ENCODE data around the gene BNIP1.

The BNIP1 gene

GRCh38 chr5:173159256-173159655, 14.9 kb downstream of the BNIP1 start:
- no peak for DNase-seq (ENCODE audit: low read depth)
- H3K4me3 ChIP-seq (ENCODE audit: low read depth, low read length) = no peak overlapping the region
- TF ChIP-seq CTCF (IDR thresholded peaks at IDR 0.05; ENCODE audit: control insufficient read depth, extremely low read depth, insufficient read depth) = no peak

- no peak overlapping the region for H3K4me3 ChIP-seq (ENCODE audit: low read depth, low read length)
- TF ChIP-seq CTCF (IDR thresholded peaks at IDR 0.05; ENCODE audit: control insufficient read depth, extremely low read depth, insufficient read depth) = no peak
- no peak for DNase-seq (ENCODE audit: low read depth)
These were observed 16.8 kb downstream of the BNIP1 start for GRCh38 chr5:173161148-173161547.

GRCh38 chr5:173163219-173163618, 18.9 kb downstream of the BNIP1 start:
- TF ChIP-seq CTCF (IDR thresholded peaks at IDR 0.05; ENCODE audit: control insufficient read depth, extremely low read depth, insufficient read depth) = no peak
- H3K4me3 ChIP-seq (ENCODE audit: low read depth, low read length) = no peak overlapping the region
- DNase-seq (ENCODE audit: low read depth) = no peak

GRCh38 chr5:173165177-173166016, 21.1 kb downstream of the BNIP1 start:
- DNase-seq (ENCODE audit: low read depth) = no peak
- H3K4me3 ChIP-seq (ENCODE audit: low read depth, low read length) = no peak overlapping the region
- TF ChIP-seq CTCF (IDR thresholded peaks at IDR 0.05; ENCODE audit: control insufficient read depth, extremely low read depth, insufficient read depth) = no peak

- no peak overlapping the region for H3K4me3 ChIP-seq (ENCODE audit: low read depth, low read length)
- no peak for DNase-seq (ENCODE audit: low read depth)
- no peak for TF ChIP-seq CTCF (IDR thresholded peaks at IDR 0.05; ENCODE audit: control insufficient read depth, extremely low read depth, insufficient read depth)
These were observed 27.8 kb downstream of the BNIP1 start for GRCh38 chr5:173172166-173172565.

GRCh38 chr5:173175523-173175922, 31.2 kb downstream of the BNIP1 start:
- no peak for TF ChIP-seq CTCF (IDR thresholded peaks at IDR 0.05; ENCODE audit: control insufficient read depth, extremely low read depth, insufficient read depth)
- DNase-seq (ENCODE audit: low read depth) = no peak
- no peak overlapping the region for H3K4me3 ChIP-seq (ENCODE audit: low read depth, low read length)
